Smooth muscle cell (in vitro differentiated cells): ENCODE measurements around the gene PROB1. TPM values are rescaled to one million over a fixed set of nuclear protein-coding genes. Genes with fewer than 3 reads are reported as not detected.
"Not testable (repeated sequence)": the region's sequence is repeated elsewhere in the genome, so short reads cannot be mapped to it uniquely, and the experiment has no call there.

Source experiments
- DNase-seq: peaks from one replicate; lab custom pipeline; 2025; ENCODE audit not compliant: unreplicated experiment; lab: John Stamatoyannopoulos, UW
- H2AFZ ChIP-seq: fragments of 200-600 bp; sonication (generic); 2 replicates; pipeline ENCODE4 v1.6.0; 2016; ENCODE audit warnings: antibody characterized with exemption, low read depth, mild to moderate bottlenecking
- H3F3A ChIP-seq: fragments of 200-600 bp; sonication (generic); 2 replicates; pipeline ENCODE4 v1.6.0; 2017; ENCODE audit warnings: antibody characterized with exemption, low read depth
- H3K27ac ChIP-seq: fragments of 200-600 bp; sonication (generic); 2 replicates; pipeline ENCODE4 v1.5.1; 2016; ENCODE audit warnings: low read depth, mild to moderate bottlenecking
- H3K27me3 ChIP-seq: fragments of 200-600 bp; sonication (generic); 2 replicates; pipeline ENCODE4 v1.6.1; 2016; ENCODE audit warnings: low read depth, mild to moderate bottlenecking
- H3K36me3 ChIP-seq: fragments of 200-600 bp; sonication (generic); 2 replicates; pipeline ENCODE4 v1.5.1; 2016; ENCODE audit warnings: low read depth
- H3K4me1 ChIP-seq: fragments of 200-600 bp; sonication (generic); 2 replicates; pipeline ENCODE4 v1.5.1; 2016; ENCODE audit warnings: low read depth
- H3K4me2 ChIP-seq: fragments of 200-600 bp; sonication (generic); 2 replicates; pipeline ENCODE4 v1.6.0; 2016; ENCODE audit warnings: mild to moderate bottlenecking
- H3K4me3 ChIP-seq: fragments of 200-600 bp; sonication (generic); 2 replicates; pipeline ENCODE4 v1.5.1; 2016; ENCODE audit warnings: mild to moderate bottlenecking
- H3K79me2 ChIP-seq: fragments of 200-600 bp; sonication (generic); 2 replicates; pipeline ENCODE4 v1.6.0; 2016; ENCODE audit warnings: low read depth, mild to moderate bottlenecking
- H3K9ac ChIP-seq: fragments of 200-600 bp; sonication (generic); 2 replicates; pipeline ENCODE4 v1.6.0; 2016; ENCODE audit warnings: low read depth
- H3K9me3 ChIP-seq: fragments of 200-600 bp; sonication (generic); replicated peaks from 2 replicates; pipeline ENCODE4 v1.5.1; 2016; ENCODE audit warnings: low read depth
- H4K20me1 ChIP-seq: fragments of 200-600 bp; sonication (generic); 2 replicates; pipeline ENCODE4 v1.6.0; 2016; ENCODE audit warnings: low read depth
- WGBS: methylation state at CpG from one replicate; pipeline ENCODE4 v1.1.7; 2016; ENCODE audit warnings: low lambda C conversion rate; 5-methylcytosine and 5-hydroxymethylcytosine counted together
- polyA plus RNA-seq: library from polyadenylated mRNA; unstranded; fragments of >200 nt; fragmentation: Nextera tagmentation; extraction: Ambion mirVana; gene quantifications from 2 replicates; pipeline ENCODE4 v1.2.1, GENCODE V29; 2016
- total RNA-seq: library from RNA; depleted of rRNA; stranded (reverse); fragments of >200 nt; gene quantifications from 2 replicates; pipeline ENCODE4 v1.2.3, GENCODE V29; 2014
- TF ChIP-seq, protein P1 (sequence below): fragments of 200-600 bp; sonication (generic); IDR thresholded peaks from 2 replicates; pipeline ENCODE4 v1.5.1; 2017; ENCODE audit warnings: borderline replicate concordance, mild to moderate bottlenecking, antibody characterized with exemption; ENCODE audit not compliant: insufficient read depth, poor library complexity, severe bottlenecking

PROB1 gene
- total and polyA plus RNA-seq, 2 experiments from 2014 or later, result 0.90 to 3.8 TPM

DNA sequence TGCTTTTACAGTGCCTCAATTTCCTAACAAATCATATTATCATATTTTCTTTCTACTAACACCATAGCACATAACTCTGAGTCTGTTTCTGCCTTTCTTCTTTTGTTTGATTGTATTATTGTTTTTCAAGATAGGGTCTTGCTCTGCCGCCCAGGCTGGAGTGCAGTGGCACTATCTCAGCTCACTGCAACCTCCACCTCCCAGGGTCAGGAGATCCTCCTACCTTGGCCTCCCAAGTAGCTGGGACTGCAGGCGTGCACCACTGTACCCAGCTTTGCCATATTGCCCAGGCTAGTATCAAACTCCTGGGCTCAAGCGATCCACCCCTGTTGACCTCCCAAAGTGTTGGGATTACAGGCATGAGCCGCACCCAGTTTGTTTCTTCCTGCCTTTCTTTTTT is 34.5 kb downstream of the PROB1 start:
- Histone ChIP-seq H3K27me3 (no peaks in the 10 kb centered on the region), H3K79me2 (peaks cover 85% of the 10 kb centered on the region), H3K4me1 (no peaks in the 10 kb centered on the region), H3F3A (no peaks in the 10 kb centered on the region), H3K9ac (no peak overlapping the region), H3K4me2 (no peak overlapping the region), H3K27ac (no peak overlapping the region), H4K20me1 (peaks cover 98% of the 10 kb centered on the region), H3K36me3 (peaks cover 14% of the 10 kb centered on the region), H3K9me3 (no peaks in the 10 kb centered on the region), H3K4me3 (no peak overlapping the region), H2AFZ (no peak overlapping the region)
- DNase-seq, result no peak
- TF ChIP-seq, protein P1, sequence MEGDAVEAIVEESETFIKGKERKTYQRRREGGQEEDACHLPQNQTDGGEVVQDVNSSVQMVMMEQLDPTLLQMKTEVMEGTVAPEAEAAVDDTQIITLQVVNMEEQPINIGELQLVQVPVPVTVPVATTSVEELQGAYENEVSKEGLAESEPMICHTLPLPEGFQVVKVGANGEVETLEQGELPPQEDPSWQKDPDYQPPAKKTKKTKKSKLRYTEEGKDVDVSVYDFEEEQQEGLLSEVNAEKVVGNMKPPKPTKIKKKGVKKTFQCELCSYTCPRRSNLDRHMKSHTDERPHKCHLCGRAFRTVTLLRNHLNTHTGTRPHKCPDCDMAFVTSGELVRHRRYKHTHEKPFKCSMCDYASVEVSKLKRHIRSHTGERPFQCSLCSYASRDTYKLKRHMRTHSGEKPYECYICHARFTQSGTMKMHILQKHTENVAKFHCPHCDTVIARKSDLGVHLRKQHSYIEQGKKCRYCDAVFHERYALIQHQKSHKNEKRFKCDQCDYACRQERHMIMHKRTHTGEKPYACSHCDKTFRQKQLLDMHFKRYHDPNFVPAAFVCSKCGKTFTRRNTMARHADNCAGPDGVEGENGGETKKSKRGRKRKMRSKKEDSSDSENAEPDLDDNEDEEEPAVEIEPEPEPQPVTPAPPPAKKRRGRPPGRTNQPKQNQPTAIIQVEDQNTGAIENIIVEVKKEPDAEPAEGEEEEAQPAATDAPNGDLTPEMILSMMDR, result no peak
- WGBS, result 98% methylated on average over 4 of the region's 4 CpGs

DNA sequence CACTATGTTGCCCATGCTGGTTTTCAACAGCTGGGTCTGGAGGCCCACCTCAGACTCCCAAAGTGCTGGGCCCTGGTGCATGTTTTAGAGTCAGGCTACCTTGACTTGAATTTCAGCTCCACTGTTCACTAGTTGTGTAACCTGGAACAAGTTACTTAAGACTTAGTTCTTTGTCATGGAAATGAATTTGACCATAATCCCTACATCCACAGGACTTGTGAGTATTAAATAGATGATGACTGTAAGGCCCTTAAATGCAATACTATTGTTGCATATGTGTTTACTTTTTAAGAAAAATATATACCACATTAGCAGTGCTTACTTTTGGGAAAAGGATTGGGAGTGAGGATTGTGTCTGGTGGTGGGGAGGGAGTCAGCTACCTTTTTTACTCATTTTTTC is 36.8 kb downstream of the PROB1 start:
- H3K27ac ChIP-seq, result no peak overlapping the region
- no peak overlapping the region for H2AFZ ChIP-seq
- H3K27me3 ChIP-seq, result no peaks in the 10 kb centered on the region
- no peak for DNase-seq
- H3K4me3 ChIP-seq, result no peak overlapping the region
- H3K4me2 ChIP-seq, result no peak overlapping the region
- peaks cover 5% of the 10 kb centered on the region for H3K36me3 ChIP-seq
- H4K20me1 ChIP-seq, result peaks cover 100% of the 10 kb centered on the region
- no peak overlapping the region for H3K9ac ChIP-seq
- H3K79me2 ChIP-seq, result peaks cover 100% of the 10 kb centered on the region
- no peaks in the 10 kb centered on the region for H3F3A ChIP-seq
- TF ChIP-seq, protein P1, result no peak
- H3K4me1 ChIP-seq, result no peaks in the 10 kb centered on the region
- no peaks in the 10 kb centered on the region for H3K9me3 ChIP-seq

DNA sequence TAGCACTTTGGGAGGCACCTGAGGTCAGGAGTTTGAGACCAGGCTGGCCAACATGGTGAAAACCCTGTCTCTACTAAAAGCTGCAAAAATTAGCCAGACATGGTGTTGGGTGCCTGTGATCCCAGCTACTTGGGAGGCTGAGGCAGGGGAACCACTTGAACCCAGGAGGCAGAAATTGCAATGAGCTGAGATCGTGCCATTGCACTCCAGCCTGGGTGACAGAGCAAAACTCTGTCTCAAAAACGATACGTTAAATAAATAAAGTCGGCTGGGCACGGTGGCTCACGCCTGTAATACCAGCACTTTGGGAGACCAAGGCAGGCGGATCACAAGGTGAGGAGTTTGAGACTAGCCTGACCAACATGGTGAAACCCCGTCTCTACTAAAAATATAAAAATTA is 39.0 kb downstream of the PROB1 start:
- not testable (repeated sequence) for H3K27me3 ChIP-seq, H3K27ac ChIP-seq, DNase-seq, H3K4me1 ChIP-seq, H3K4me3 ChIP-seq, H3K36me3 ChIP-seq, H3K9ac ChIP-seq, H2AFZ ChIP-seq, H3F3A ChIP-seq, H3K4me2 ChIP-seq, H3K9me3 ChIP-seq
- Histone ChIP-seq H4K20me1 (peaks cover 100% of the 10 kb centered on the region), H3K79me2 (peaks cover 100% of the 10 kb centered on the region)
- 98% methylated on average over 8 of the region's 8 CpGs for WGBS

DNA sequence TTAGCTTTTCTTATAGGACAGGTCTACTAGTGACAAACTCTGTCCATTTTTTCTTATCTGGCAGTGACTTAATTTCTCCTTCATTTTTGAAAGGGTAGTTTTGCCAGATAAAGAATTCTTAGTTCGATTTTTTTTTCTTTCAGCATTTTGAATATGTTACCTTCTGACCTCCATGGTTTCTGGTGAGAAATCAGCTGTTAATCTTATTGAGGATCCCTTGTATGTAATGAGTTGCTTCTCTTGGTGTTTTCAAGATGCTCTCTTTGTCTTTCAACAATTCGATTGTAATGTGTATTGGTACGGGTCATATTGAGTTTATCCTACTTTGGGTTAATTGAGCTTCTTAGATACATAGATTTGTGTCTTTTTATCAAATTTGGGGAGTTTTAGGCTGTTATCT is 40.7 kb downstream of the PROB1 start:
- Histone ChIP-seq H3K27ac (no peak overlapping the region), H3K4me3 (no peak overlapping the region), H3K36me3 (peaks cover 5% of the 10 kb centered on the region), H4K20me1 (peaks cover 100% of the 10 kb centered on the region), H3K9ac (no peak overlapping the region), H3K27me3 (no peaks in the 10 kb centered on the region), H3K9me3 (no peaks in the 10 kb centered on the region), H3K4me2 (no peak overlapping the region), H3F3A (no peaks in the 10 kb centered on the region), H3K4me1 (no peaks in the 10 kb centered on the region), H3K79me2 (peaks cover 100% of the 10 kb centered on the region), H2AFZ (no peak overlapping the region)
- TF ChIP-seq, protein P1, result no peak
- no peak for DNase-seq
- 97% methylated on average over 3 of the region's 3 CpGs for WGBS

DNA sequence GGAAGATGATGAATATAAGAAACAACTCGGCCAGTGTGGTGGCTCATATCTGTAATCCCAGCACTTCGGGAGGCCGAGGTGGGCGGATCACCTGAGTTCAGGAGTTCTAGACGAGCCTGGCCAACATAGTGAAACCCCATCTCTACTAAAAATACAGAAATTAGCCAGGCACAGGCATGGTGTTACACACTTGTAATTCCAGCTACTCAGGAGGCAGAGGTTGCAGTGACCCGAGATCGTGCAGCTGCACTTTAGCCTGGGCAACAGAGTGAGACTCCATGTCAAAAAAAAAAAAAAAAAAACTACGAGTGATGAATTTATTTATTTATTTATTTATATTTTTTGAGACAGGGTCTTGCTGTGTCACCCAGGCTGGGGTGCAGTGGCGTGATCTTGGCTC is 47.0 kb downstream of the PROB1 start:
- H2AFZ ChIP-seq, H3K9me3 ChIP-seq, H3K36me3 ChIP-seq, H3K9ac ChIP-seq, H3F3A ChIP-seq, DNase-seq, H3K4me3 ChIP-seq, H3K27ac ChIP-seq, H3K27me3 ChIP-seq, H3K4me2 ChIP-seq: not testable (repeated sequence)
- H3K79me2 ChIP-seq, result peaks cover 100% of the 10 kb centered on the region
- H3K4me1 ChIP-seq, result peaks cover 14% of the 10 kb centered on the region
- peaks cover 100% of the 10 kb centered on the region for H4K20me1 ChIP-seq
- WGBS, result 95% methylated on average over 9 of the region's 9 CpGs

DNA sequence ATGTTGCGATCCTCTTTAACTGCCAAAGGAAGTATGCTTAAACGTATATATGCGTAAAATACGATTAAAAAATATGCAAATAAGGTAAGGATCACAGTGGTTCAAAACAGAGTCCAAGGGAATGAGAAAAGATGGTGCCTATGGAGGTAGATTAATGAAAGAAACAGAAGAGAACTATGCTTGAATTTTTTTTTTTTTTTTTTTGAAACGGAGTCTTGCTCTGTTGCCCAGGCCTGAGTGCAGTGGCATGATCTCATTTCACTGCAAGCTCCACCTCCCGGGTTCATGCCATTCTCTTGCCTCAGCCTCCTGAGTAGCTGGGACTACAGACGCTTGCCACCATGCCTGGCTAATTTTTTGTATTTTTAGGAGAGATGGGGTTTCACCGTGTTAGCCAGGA is 49.5 kb downstream of the PROB1 start:
- Histone ChIP-seq H3K79me2 (peaks cover 88% of the 10 kb centered on the region), H4K20me1 (peaks cover 82% of the 10 kb centered on the region), H3K4me1 (peaks cover 21% of the 10 kb centered on the region)
- DNase-seq, H3K9me3 ChIP-seq, H3K4me3 ChIP-seq, H3K9ac ChIP-seq, H2AFZ ChIP-seq, H3K36me3 ChIP-seq, H3K27ac ChIP-seq, H3F3A ChIP-seq, H3K27me3 ChIP-seq, H3K4me2 ChIP-seq: not testable (repeated sequence)
- WGBS, result 98% methylated on average over 8 of the region's 8 CpGs
